ENCODE results near the gene GOPC.

Gene GOPC

GRCh38 chr6:117568247-117568646 lies 34.1 kb downstream of the GOPC start:
- peaks cover 37 to 63% of the 10 kb centered on the region in 2 donors for H3K36me3 ChIP-seq (ENCODE audit: control insufficient read depth in 2 of 2, insufficient read depth in 2 of 2, low read length in 2 of 2)

DNA sequence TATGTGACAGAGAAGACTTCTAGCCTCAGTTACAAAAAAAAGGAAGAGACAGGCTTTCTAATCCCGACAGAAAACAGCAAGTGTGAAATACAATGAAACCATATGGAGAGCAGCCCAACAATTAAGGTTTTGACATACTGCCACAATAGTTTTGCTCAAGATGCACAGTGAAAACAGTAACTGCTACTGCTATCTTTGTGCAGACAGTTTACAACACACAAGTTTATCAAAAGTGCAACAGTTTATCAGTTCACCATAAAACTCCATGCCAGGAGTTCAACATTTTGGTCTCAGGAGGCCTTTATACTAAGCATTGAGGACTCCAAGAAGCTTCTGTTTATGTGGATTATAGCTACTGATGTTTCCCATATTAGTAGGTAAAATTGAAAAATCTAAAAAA lies 37.6 kb downstream of the GOPC start:
- H3K27me3 ChIP-seq (ENCODE audit: control insufficient read depth in 2 of 2, insufficient read depth in 2 of 2, low read length in 2 of 2): no peaks in the 10 kb centered on the region
- H3K9me3 ChIP-seq (ENCODE audit: control insufficient read depth in 2 of 2, low read length in 2 of 2): no peaks in the 10 kb centered on the region
- H3K4me3 ChIP-seq (ENCODE audit: low read length in 2 of 2): no peak overlapping the region
- H3K9ac ChIP-seq (ENCODE audit: low read depth in 1 of 2, low read length in 2 of 2): no peak overlapping the region
- H3K4me1 ChIP-seq (ENCODE audit: control insufficient read depth in 2 of 2, insufficient read depth in 2 of 2, low read length in 2 of 2): no peaks in the 10 kb centered on the region
- peaks cover 41 to 58% of the 10 kb centered on the region in 2 donors for H3K36me3 ChIP-seq (ENCODE audit: control insufficient read depth in 2 of 2, insufficient read depth in 2 of 2, low read length in 2 of 2)
- H3K27ac ChIP-seq (ENCODE audit: low read depth in 2 of 2, low read length in 2 of 2): no peak overlapping the region

More at GRCh38 chr6:117568247-117568646, 34.1 kb downstream of the GOPC start:
- Histone ChIP-seq H3K4me3 (ENCODE audit: low read length in 2 of 2) (no peak overlapping the region), H3K27me3 (ENCODE audit: control insufficient read depth in 2 of 2, insufficient read depth in 2 of 2, low read length in 2 of 2) (no peaks in the 10 kb centered on the region), H3K27ac (ENCODE audit: low read depth in 2 of 2, low read length in 2 of 2) (no peak overlapping the region), H3K9ac (ENCODE audit: low read depth in 1 of 2, low read length in 2 of 2) (no peak overlapping the region), H3K4me1 (ENCODE audit: control insufficient read depth in 2 of 2, insufficient read depth in 2 of 2, low read length in 2 of 2) (no peaks in the 10 kb centered on the region), H3K9me3 (ENCODE audit: control insufficient read depth in 2 of 2, low read length in 2 of 2) (no peaks in the 10 kb centered on the region)

DNA sequence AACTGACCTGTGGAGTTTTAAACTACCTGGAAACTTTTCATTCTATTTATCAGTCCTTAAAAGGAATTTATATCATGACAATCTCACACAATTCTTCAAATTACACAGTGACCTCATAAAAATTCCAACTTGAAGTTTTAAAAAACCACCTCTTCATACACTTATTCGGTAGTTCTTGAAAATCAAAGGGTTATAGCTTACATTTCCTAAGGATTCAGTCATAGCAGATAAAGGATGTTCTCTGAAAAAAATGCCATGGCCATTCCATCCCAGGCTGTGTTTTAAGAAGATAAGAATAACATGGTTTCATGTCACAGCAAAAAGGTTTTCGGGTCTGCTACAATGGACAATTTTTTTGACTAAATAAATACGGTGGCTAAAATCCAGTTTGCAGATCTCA lies 41.2 kb downstream of the GOPC start:
- H3K4me3 ChIP-seq (ENCODE audit: low read length in 2 of 2): no peak overlapping the region
- no peak overlapping the region for H3K27ac ChIP-seq (ENCODE audit: low read depth in 2 of 2, low read length in 2 of 2)
- no peak overlapping the region for H3K9ac ChIP-seq (ENCODE audit: low read depth in 1 of 2, low read length in 2 of 2)
- H3K27me3 ChIP-seq (ENCODE audit: control insufficient read depth in 2 of 2, insufficient read depth in 2 of 2, low read length in 2 of 2): no peaks in the 10 kb centered on the region
- H3K4me1 ChIP-seq (ENCODE audit: control insufficient read depth in 2 of 2, insufficient read depth in 2 of 2, low read length in 2 of 2): no peaks in the 10 kb centered on the region
- H3K36me3 ChIP-seq (ENCODE audit: control insufficient read depth in 2 of 2, insufficient read depth in 2 of 2, low read length in 2 of 2): peaks cover 22 to 33% of the 10 kb centered on the region in 2 donors
- no peaks in the 10 kb centered on the region for H3K9me3 ChIP-seq (ENCODE audit: control insufficient read depth in 2 of 2, low read length in 2 of 2)

DNA sequence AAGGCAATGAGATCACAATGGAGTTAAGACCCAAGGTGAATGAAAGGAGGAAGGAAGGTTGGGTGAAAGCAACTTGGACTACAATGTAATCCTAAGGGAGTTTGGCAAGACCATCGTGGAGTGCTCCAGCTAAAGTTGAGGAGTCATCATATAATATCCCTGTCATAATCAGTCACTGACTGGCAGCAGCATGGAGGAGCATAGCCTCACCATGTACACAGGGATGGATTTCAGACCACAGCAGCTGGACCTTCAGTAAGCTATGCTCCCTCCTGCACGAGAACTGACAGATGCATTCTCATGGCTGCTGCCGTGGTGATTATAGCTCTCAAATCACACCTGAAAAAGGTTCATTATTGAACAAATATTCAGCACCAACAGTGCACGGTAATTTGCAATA lies 43.0 kb downstream of the GOPC start:
- H3K4me3 ChIP-seq (ENCODE audit: low read length in 2 of 2): no peak overlapping the region
- no peaks in the 10 kb centered on the region for H3K27me3 ChIP-seq (ENCODE audit: control insufficient read depth in 2 of 2, insufficient read depth in 2 of 2, low read length in 2 of 2)
- H3K36me3 ChIP-seq (ENCODE audit: control insufficient read depth in 2 of 2, insufficient read depth in 2 of 2, low read length in 2 of 2): peaks cover 18 to 19% of the 10 kb centered on the region in 2 donors
- H3K4me1 ChIP-seq (ENCODE audit: control insufficient read depth in 2 of 2, insufficient read depth in 2 of 2, low read length in 2 of 2): no peaks in the 10 kb centered on the region
- H3K9me3 ChIP-seq (ENCODE audit: control insufficient read depth in 2 of 2, low read length in 2 of 2): no peaks in the 10 kb centered on the region
- no peak overlapping the region for H3K27ac ChIP-seq (ENCODE audit: low read depth in 2 of 2, low read length in 2 of 2)
- H3K9ac ChIP-seq (ENCODE audit: low read depth in 1 of 2, low read length in 2 of 2): no peak overlapping the region

- Histone ChIP-seq H3K9me3 (ENCODE audit: control insufficient read depth in 2 of 2, low read length in 2 of 2) (no peaks in the 10 kb centered on the region), H3K27me3 (ENCODE audit: control insufficient read depth in 2 of 2, insufficient read depth in 2 of 2, low read length in 2 of 2) (no peaks in the 10 kb centered on the region), H3K4me1 (ENCODE audit: control insufficient read depth in 2 of 2, insufficient read depth in 2 of 2, low read length in 2 of 2) (no peaks in the 10 kb centered on the region), H3K36me3 (ENCODE audit: control insufficient read depth in 2 of 2, insufficient read depth in 2 of 2, low read length in 2 of 2) (peaks cover 18 to 19% of the 10 kb centered on the region in 2 donors), H3K9ac (ENCODE audit: low read depth in 1 of 2, low read length in 2 of 2) (no peak overlapping the region), H3K27ac (ENCODE audit: low read depth in 2 of 2, low read length in 2 of 2) (no peak overlapping the region), H3K4me3 (ENCODE audit: low read length in 2 of 2) (no peak overlapping the region)
Observed at GRCh38 chr6:117558818-117559217, 43.5 kb downstream of the GOPC start.

- no peak overlapping the region for H3K9ac ChIP-seq (ENCODE audit: low read depth in 1 of 2, low read length in 2 of 2)
- no peak overlapping the region for H3K27ac ChIP-seq (ENCODE audit: low read depth in 2 of 2, low read length in 2 of 2)
- no peak overlapping the region for H3K4me3 ChIP-seq (ENCODE audit: low read length in 2 of 2)
- H3K36me3 ChIP-seq (ENCODE audit: control insufficient read depth in 2 of 2, insufficient read depth in 2 of 2, low read length in 2 of 2): peaks cover 14% of the 10 kb centered on the region in 2 donors
- no peaks in the 10 kb centered on the region for H3K4me1 ChIP-seq (ENCODE audit: control insufficient read depth in 2 of 2, insufficient read depth in 2 of 2, low read length in 2 of 2)
- no peaks in the 10 kb centered on the region for H3K9me3 ChIP-seq (ENCODE audit: control insufficient read depth in 2 of 2, low read length in 2 of 2)
- no peaks in the 10 kb centered on the region for H3K27me3 ChIP-seq (ENCODE audit: control insufficient read depth in 2 of 2, insufficient read depth in 2 of 2, low read length in 2 of 2)
Observed at GRCh38 chr6:117557951-117558350, 44.4 kb downstream of the GOPC start.

GRCh38 chr6:117555882-117556498 lies 46.3 kb downstream of the GOPC start:
- H3K9ac ChIP-seq (ENCODE audit: low read depth in 1 of 2, low read length in 2 of 2): no peak overlapping the region
- H3K27ac ChIP-seq (ENCODE audit: low read depth in 2 of 2, low read length in 2 of 2): no peak overlapping the region
- no peaks in the 10 kb centered on the region for H3K9me3 ChIP-seq (ENCODE audit: control insufficient read depth in 2 of 2, low read length in 2 of 2)
- no peaks in the 10 kb centered on the region for H3K4me1 ChIP-seq (ENCODE audit: control insufficient read depth in 2 of 2, insufficient read depth in 2 of 2, low read length in 2 of 2)
- H3K27me3 ChIP-seq (ENCODE audit: control insufficient read depth in 2 of 2, insufficient read depth in 2 of 2, low read length in 2 of 2): no peaks in the 10 kb centered on the region
- H3K36me3 ChIP-seq (ENCODE audit: control insufficient read depth in 2 of 2, insufficient read depth in 2 of 2, low read length in 2 of 2): peaks cover 4 to 7% of the 10 kb centered on the region in 2 donors
- no peak overlapping the region for H3K4me3 ChIP-seq (ENCODE audit: low read length in 2 of 2)

DNA sequence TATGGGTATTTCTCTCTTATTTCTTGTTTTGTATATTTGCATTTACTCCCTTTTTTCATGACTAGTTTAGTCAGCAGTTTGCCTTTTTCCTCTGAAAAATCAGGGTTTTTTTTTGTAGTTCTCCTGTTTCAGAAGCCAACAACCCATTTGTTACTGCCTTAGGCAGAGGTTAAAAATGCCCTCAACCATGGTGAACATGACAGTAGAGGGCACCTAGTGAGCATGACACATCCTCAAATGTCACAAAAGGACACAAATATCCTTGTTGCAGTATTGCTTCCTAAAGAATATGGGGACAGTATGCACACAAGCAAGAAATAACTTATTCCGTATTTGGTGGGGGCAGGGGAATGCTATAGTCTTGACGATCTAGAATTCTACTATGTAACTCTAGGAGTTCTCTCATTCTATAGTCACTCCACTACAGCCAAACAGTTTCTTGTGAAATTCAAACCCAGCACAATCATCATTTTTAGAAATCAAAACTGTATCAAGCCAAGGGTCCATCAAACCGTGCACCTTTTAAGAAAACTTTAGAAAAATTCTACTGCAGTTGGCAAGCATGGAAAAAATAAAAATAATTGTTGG lies 47.0 kb downstream of the GOPC start:
- H3K27me3 ChIP-seq (ENCODE audit: control insufficient read depth in 2 of 2, insufficient read depth in 2 of 2, low read length in 2 of 2): no peaks in the 10 kb centered on the region
- no peak overlapping the region for H3K27ac ChIP-seq (ENCODE audit: low read depth in 2 of 2, low read length in 2 of 2)
- no peaks in the 10 kb centered on the region for H3K9me3 ChIP-seq (ENCODE audit: control insufficient read depth in 2 of 2, low read length in 2 of 2)
- H3K36me3 ChIP-seq (ENCODE audit: control insufficient read depth in 2 of 2, insufficient read depth in 2 of 2, low read length in 2 of 2): peaks cover 0 to 5% of the 10 kb centered on the region in 2 donors
- H3K9ac ChIP-seq (ENCODE audit: low read depth in 1 of 2, low read length in 2 of 2): no peak overlapping the region
- no peaks in the 10 kb centered on the region for H3K4me1 ChIP-seq (ENCODE audit: control insufficient read depth in 2 of 2, insufficient read depth in 2 of 2, low read length in 2 of 2)
- H3K4me3 ChIP-seq (ENCODE audit: low read length in 2 of 2): no peak overlapping the region

- peaks cover 3 to 5% of the 10 kb centered on the region in 2 donors for H3K36me3 ChIP-seq (ENCODE audit: control insufficient read depth in 2 of 2, insufficient read depth in 2 of 2, low read length in 2 of 2)
- H3K27me3 ChIP-seq (ENCODE audit: control insufficient read depth in 2 of 2, insufficient read depth in 2 of 2, low read length in 2 of 2): no peaks in the 10 kb centered on the region
- H3K9me3 ChIP-seq (ENCODE audit: control insufficient read depth in 2 of 2, low read length in 2 of 2): no peaks in the 10 kb centered on the region
- H3K4me3 ChIP-seq (ENCODE audit: low read length in 2 of 2): no peak overlapping the region
- H3K4me1 ChIP-seq (ENCODE audit: control insufficient read depth in 2 of 2, insufficient read depth in 2 of 2, low read length in 2 of 2): no peaks in the 10 kb centered on the region
- no peak overlapping the region for H3K27ac ChIP-seq (ENCODE audit: low read depth in 2 of 2, low read length in 2 of 2)
- H3K9ac ChIP-seq (ENCODE audit: low read depth in 1 of 2, low read length in 2 of 2): no peak overlapping the region
Observed at GRCh38 chr6:117553142-117553541, 49.2 kb downstream of the GOPC start.

- Histone ChIP-seq H3K4me1 (ENCODE audit: control insufficient read depth in 2 of 2, insufficient read depth in 2 of 2, low read length in 2 of 2) (no peaks in the 10 kb centered on the region), H3K9me3 (ENCODE audit: control insufficient read depth in 2 of 2, low read length in 2 of 2) (no peaks in the 10 kb centered on the region), H3K4me3 (ENCODE audit: low read length in 2 of 2) (no peak overlapping the region), H3K36me3 (ENCODE audit: control insufficient read depth in 2 of 2, insufficient read depth in 2 of 2, low read length in 2 of 2) (peaks cover 4 to 6% of the 10 kb centered on the region in 2 donors), H3K9ac (ENCODE audit: low read depth in 1 of 2, low read length in 2 of 2) (no peak overlapping the region), H3K27me3 (ENCODE audit: control insufficient read depth in 2 of 2, insufficient read depth in 2 of 2, low read length in 2 of 2) (no peaks in the 10 kb centered on the region), H3K27ac (ENCODE audit: low read depth in 2 of 2, low read length in 2 of 2) (no peak overlapping the region)
Observed at GRCh38 chr6:117552618-117553017, 49.7 kb downstream of the GOPC start.

Data from mucosa of rectum (tissue), 2 donors.